PFSK-1 (cell line): ENCODE results near the gene NOS1.

Source experiments
- FOXP2 ChIP-seq: optimal IDR thresholded peaks from 2 replicates; pipeline ENCODE3; 2011; ENCODE audit warnings: borderline replicate concordance, control low read depth, inconsistent platforms; ENCODE audit not compliant: insufficient read depth; ENCODE audit errors: extremely low read length, extremely low read depth
- POLR2AphosphoS5 ChIP-seq: IDR thresholded peaks from 2 replicates; pipeline ENCODE4 v1.6.1; 2012; ENCODE audit warnings: low read depth, mild to moderate bottlenecking, control low read depth, low read length, moderate library complexity
- REST ChIP-seq, 2 experiments: IDR thresholded peaks; 2 replicates each; pipeline versions ENCODE4 v1.6.1 to v1.8.0; 2011 to 2012; ENCODE audit warnings: low read depth in 2 of 2, low read length in 2 of 2, control low read depth in 1 of 2, inconsistent platforms in 1 of 2, mild to moderate bottlenecking in 1 of 2, moderate library complexity in 1 of 2; ENCODE audit not compliant: insufficient read depth in 1 of 2
- SIN3A ChIP-seq: IDR thresholded peaks from 2 replicates; pipeline ENCODE4 v1.6.1; 2012; ENCODE audit warnings: mild to moderate bottlenecking, low read length, moderate library complexity, borderline replicate concordance; ENCODE audit not compliant: insufficient read depth
- TAF1 ChIP-seq: IDR thresholded peaks from 2 replicates; pipeline ENCODE4 v1.6.1; 2012; ENCODE audit warnings: low read length, control low read depth, borderline replicate concordance; ENCODE audit not compliant: insufficient read depth

Gene NOS1

DNA sequence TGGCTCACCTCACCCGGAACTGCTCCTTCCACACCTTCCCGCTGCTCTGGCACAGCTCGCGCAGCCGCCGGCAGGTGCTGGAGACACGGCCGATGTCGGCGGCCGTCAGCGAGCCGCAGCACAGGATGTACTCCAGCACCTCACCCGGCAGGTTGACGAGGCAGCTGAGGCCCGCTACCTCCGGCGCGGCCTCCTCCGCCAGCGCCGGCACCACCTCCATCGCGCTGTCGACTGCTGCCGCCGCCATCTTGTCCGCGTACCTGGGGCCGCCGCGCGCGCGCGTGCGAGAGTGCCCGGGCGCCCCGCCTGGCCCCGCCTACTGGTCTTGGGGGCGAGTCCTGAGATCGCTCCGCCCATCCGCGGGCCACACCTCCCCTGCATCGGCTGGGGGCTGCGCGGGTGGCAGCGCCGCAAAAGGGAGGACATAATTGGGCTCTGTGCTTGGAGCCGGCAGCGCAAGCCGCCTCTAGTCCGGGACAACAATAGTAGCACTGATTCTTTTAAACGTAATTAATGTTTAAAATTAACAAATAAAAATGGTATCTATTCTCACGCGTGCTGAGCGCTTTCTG is 171.1 kb downstream of the NOS1 start, which contains the start of gene FBXO21:
FBXO21 (minus strand) TSS at position 261 of the 572 bp plus-strand sequence; CDS start at position 247, 14 bp downstream.
- TF ChIP-seq SIN3A (no peak; the same call in 1 of the 2 replicates), POLR2AphosphoS5 (peak; percentile 82), FOXP2 (peak; percentile 89), REST (IDR thresholded peaks at IDR 0.05; ENCODE audit: insufficient read depth in 1 of 2, low read depth in 2 of 2, low read length in 2 of 2) (0 out of 4 replicates have a peak, but pooled peaks have one; percentile 16 to 40), TAF1 (peak; percentile 94)

DNA sequence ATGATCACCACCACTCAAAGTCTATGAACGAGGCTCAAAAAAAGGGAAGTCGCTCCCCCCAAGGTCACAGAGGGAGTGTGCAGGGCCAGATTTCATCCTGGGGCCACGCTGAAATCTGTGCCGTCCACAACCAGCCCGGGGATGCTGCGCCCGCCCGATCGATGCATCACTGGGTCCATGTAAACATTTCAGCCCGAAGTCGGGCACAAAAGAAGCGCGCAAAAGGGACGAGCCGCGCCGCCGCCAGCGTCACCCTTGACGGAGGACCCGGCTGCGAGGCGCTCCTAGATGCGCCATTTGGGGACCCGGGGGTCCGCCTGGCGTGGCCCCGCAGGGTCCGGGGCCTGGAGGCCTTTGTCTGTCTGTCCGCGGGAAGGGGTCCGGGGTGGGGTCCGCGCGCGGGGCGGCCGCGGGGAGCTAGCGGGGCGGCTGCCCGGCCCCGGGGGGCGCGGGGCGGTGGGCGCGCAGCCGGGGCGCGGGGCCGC is 171.7 kb downstream of the NOS1 start:
- no peak for TF ChIP-seq REST (IDR thresholded peaks at IDR 0.05; ENCODE audit: insufficient read depth in 1 of 2, low read depth in 2 of 2, low read length in 2 of 2)
- TF ChIP-seq SIN3A: no peak
- TF ChIP-seq FOXP2: no peak
- TF ChIP-seq POLR2AphosphoS5: no peak
- no peak for TF ChIP-seq TAF1

GRCh38 chr12:117188961-117189724 is 172.3 kb downstream of the NOS1 start:
- no peak for TF ChIP-seq REST (IDR thresholded peaks at IDR 0.05; ENCODE audit: insufficient read depth in 1 of 2, low read depth in 2 of 2, low read length in 2 of 2)
- TF ChIP-seq FOXP2: no peak
- no peak for TF ChIP-seq TAF1
- TF ChIP-seq SIN3A: no peak
- no peak for TF ChIP-seq POLR2AphosphoS5

- TF ChIP-seq TAF1 (no peak), POLR2AphosphoS5 (no peak), REST (IDR thresholded peaks at IDR 0.05; ENCODE audit: insufficient read depth in 1 of 2, low read depth in 2 of 2, low read length in 2 of 2) (no peak), SIN3A (no peak), FOXP2 (no peak)
Observed at GRCh38 chr12:117188121-117188665, 173.2 kb downstream of the NOS1 start.
